ENCODE data around the gene ROBO1.

The ROBO1 gene

DNA sequence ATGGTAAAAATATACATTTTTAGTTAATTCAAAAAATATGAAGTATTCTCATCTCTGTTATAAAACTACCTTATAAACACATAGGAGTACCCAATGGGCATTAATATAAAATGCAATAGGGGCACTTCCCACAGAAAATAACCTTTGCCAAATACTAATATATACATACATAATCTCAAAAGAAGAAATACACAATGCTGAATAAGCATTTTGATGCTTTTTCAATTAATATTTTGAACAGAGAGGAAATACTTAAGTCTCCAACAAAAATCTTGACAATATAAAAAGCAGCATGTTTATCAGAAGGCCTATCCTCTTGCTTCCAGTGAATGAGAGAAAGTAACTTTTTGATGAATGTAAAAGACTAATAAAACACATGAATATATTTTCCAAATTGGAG is 110.7 kb downstream of the ROBO1 start:
- no peak overlapping the region for H3K27ac Mint-ChIP-seq (ENCODE audit: low read depth)
- no peaks in the 10 kb centered on the region for H3K27me3 Mint-ChIP-seq
- DNase-seq (ENCODE audit: low spot score in 2 of 2) (no peak), ATAC-seq (replicated peaks; ENCODE audit: extremely low read depth, poor library complexity, severe bottlenecking) (no peak)
- H3K4me1 Mint-ChIP-seq, result no peaks in the 10 kb centered on the region
- H3K36me3 Mint-ChIP-seq (ENCODE audit: insufficient read depth), result no peaks in the 10 kb centered on the region
- peaks cover 8% of the 10 kb centered on the region for H3K9me3 Mint-ChIP-seq
- no peak overlapping the region for H3K4me3 Mint-ChIP-seq

DNA sequence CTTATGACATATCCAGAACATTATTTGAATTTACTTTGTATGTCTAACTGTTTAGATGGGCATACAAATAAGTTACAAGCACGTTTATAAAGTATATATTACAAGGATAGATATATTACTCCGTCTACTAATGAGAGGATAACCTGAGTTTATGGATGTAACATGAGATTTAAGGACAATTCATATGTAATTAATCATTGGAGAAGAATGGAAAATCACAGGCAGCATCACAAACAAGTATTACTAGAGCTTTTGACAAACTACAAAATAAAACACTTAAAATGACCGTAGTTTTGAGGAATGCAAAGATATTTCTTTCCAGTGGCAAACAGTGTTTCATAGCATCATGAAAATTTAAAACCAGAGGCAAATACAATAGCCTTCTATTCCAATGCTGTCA is 113.8 kb downstream of the ROBO1 start:
- Mint-ChIP-seq H3K9me3 (no peaks in the 10 kb centered on the region), H3K27me3 (no peaks in the 10 kb centered on the region), H3K4me3 (no peak overlapping the region), H3K36me3 (ENCODE audit: insufficient read depth) (no peaks in the 10 kb centered on the region), H3K4me1 (no peaks in the 10 kb centered on the region), H3K27ac (ENCODE audit: low read depth) (no peak overlapping the region)
- ATAC-seq (replicated peaks; ENCODE audit: extremely low read depth, poor library complexity, severe bottlenecking) (no peak), DNase-seq (ENCODE audit: low spot score in 2 of 2) (no peak)

DNA sequence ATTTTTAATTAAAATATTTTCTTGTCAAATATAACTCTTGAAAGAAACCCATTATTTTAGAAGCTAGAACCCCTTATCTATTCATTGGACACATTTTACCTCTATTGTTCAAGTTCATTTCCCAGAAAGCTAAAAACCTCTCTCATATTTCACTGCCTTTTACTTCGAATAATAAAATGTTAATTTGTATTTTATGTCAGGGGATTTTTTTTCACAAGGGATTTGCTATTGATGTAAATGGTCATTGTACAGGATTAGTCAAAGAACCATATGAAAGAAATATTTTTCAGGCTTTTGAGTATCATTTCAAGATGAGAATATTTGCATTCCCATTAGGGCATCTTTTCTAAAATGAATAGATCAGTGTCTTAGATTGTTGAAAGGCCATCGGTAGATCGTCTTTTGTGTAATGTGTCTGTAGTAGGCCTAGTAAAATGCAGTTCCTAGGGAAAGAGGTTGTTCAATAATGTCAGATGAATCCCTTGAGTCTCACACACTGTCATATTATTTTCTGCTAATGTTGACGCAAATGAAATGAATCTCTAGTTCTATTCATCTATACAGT is 114.5 kb downstream of the ROBO1 start:
- Mint-ChIP-seq H3K9me3 (no peaks in the 10 kb centered on the region), H3K27ac (ENCODE audit: low read depth) (no peak overlapping the region), H3K4me1 (no peaks in the 10 kb centered on the region), H3K36me3 (ENCODE audit: insufficient read depth) (no peaks in the 10 kb centered on the region), H3K27me3 (no peaks in the 10 kb centered on the region), H3K4me3 (no peak overlapping the region)
- no peak for ATAC-seq (replicated peaks; ENCODE audit: extremely low read depth, poor library complexity, severe bottlenecking)
- no peak for DNase-seq (ENCODE audit: low spot score in 2 of 2)

DNA sequence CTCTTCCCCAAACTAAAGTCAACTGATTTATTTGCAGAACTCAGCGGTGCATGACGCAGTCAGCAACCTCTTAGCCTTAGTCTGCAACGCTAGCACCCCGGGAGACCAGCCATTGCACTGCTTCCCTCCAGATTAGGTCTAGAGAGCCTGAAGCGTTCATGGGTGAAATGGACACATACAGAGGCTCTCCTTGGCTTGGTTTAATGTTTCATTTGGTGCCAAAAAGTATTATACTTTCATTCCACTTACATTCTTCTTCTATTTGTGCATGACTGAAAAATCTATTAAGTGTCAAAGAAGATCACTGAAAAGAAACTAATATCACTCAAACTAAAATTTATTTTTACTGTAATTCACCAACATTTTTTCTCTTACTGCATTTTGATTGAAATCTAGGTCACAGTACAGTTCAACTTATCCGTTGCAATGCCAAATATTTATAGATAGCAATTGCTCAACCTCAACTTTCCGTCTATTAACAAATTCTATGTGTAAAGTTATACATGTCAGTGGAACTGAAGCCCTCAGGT is 116.2 kb downstream of the ROBO1 start:
- ATAC-seq (replicated peaks; ENCODE audit: extremely low read depth, poor library complexity, severe bottlenecking), result no peak
- no peak for DNase-seq (ENCODE audit: low spot score in 2 of 2)
- peaks cover 3% of the 10 kb centered on the region for H3K9me3 Mint-ChIP-seq
- H3K4me3 Mint-ChIP-seq, result no peak overlapping the region
- no peaks in the 10 kb centered on the region for H3K36me3 Mint-ChIP-seq (ENCODE audit: insufficient read depth)
- H3K27me3 Mint-ChIP-seq, result no peaks in the 10 kb centered on the region
- no peak overlapping the region for H3K27ac Mint-ChIP-seq (ENCODE audit: low read depth)
- H3K4me1 Mint-ChIP-seq, result no peaks in the 10 kb centered on the region

DNA sequence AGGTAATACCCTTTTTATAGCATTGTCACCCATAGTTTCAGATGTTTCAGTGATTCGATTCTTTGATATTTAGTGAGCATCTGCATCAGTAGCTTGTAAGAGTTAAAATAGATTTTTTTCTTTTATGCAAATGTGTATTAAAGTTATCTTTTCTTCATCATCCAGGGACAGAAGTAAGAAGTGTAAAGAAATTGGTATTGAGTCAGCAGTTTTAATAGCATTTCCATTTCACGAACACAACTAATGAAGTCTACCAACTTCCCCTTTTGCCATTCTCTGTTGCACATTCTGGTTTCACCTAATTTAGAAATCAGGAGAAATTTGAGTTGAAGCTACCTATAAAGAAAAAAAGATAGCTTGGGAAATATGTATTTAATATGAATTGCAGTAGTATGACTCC is 127.9 kb downstream of the ROBO1 start:
- H3K9me3 Mint-ChIP-seq, result peaks cover 22% of the 10 kb centered on the region
- H3K4me3 Mint-ChIP-seq, result no peak overlapping the region
- no peak overlapping the region for H3K27ac Mint-ChIP-seq (ENCODE audit: low read depth)
- H3K27me3 Mint-ChIP-seq, result no peaks in the 10 kb centered on the region
- no peak for DNase-seq (ENCODE audit: low spot score in 2 of 2)
- no peak for ATAC-seq (replicated peaks; ENCODE audit: extremely low read depth, poor library complexity, severe bottlenecking)
- H3K36me3 Mint-ChIP-seq (ENCODE audit: insufficient read depth), result no peaks in the 10 kb centered on the region
- H3K4me1 Mint-ChIP-seq, result no peaks in the 10 kb centered on the region

DNA sequence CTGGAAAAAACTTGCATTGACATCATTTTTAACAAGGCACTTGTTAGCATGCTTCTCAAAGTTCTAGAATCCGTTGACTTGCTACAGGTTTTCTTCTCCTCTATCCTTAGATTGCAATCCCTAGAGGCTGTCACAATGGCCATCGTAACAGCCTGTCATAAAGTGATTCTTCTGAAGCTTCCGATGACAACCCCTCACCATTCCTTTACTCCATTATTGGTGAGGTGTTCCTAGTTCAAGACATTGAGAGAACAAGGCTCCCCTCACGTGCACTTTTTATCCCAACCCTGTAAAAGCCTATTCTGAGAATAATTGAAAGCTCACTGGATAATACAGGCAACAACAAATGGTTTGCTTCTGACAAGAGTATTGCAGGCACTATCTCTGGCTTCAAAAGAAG is 131.4 kb downstream of the ROBO1 start:
- peaks cover 10% of the 10 kb centered on the region for H3K9me3 Mint-ChIP-seq
- H3K27ac Mint-ChIP-seq (ENCODE audit: low read depth), result no peak overlapping the region
- DNase-seq (ENCODE audit: low spot score in 2 of 2) (no peak), ATAC-seq (replicated peaks; ENCODE audit: extremely low read depth, poor library complexity, severe bottlenecking) (no peak)
- no peaks in the 10 kb centered on the region for H3K36me3 Mint-ChIP-seq (ENCODE audit: insufficient read depth)
- H3K4me1 Mint-ChIP-seq, result no peaks in the 10 kb centered on the region
- H3K4me3 Mint-ChIP-seq, result no peak overlapping the region
- H3K27me3 Mint-ChIP-seq, result no peaks in the 10 kb centered on the region

DNA sequence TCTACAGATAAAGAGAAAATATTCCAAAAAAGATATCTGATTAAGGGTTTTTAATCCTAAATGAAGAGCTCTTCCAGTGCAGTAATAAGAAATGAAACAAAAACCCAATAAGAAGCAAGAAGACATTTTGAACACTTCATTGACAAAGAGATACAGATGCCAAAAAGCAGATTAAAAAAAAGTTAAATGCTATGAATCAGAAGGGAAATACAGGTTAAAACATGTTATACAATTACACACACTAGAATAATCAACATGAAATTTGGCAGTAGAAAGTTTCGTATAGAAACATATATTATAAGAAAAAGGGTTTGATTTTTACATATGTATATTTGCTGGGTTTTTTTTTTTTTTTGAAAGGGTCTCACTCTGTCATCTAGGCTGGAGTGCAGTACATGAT is 135.0 kb downstream of the ROBO1 start:
- Mint-ChIP-seq H3K27ac (ENCODE audit: low read depth) (no peak overlapping the region), H3K9me3 (peaks cover 8% of the 10 kb centered on the region), H3K36me3 (ENCODE audit: insufficient read depth) (no peaks in the 10 kb centered on the region), H3K27me3 (no peaks in the 10 kb centered on the region), H3K4me3 (no peak overlapping the region), H3K4me1 (no peaks in the 10 kb centered on the region)
- DNase-seq (ENCODE audit: low spot score in 2 of 2), result no peak
- no peak for ATAC-seq (replicated peaks; ENCODE audit: extremely low read depth, poor library complexity, severe bottlenecking)

DNA sequence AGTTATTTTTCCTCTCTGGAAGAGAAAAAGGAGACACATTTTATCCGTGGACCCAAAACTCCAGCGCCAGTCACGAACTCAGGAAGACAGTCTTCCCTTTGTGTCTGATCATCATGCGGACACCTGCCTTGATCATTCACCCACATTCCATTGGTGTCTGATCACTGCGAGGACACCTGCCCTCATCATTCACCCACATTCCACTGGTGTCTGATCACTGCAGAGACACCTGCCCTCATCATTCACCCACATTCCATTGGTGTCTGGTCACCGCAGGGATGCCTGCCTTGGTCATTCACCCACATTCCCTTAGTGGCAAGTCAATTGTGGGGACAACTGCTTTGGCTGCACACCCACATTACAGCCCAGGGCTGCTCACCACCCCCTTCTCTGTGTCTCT is 148.9 kb downstream of the ROBO1 start:
- Mint-ChIP-seq H3K27ac (ENCODE audit: low read depth) (no peak overlapping the region), H3K4me3 (no peak overlapping the region), H3K4me1 (no peaks in the 10 kb centered on the region), H3K27me3 (no peaks in the 10 kb centered on the region), H3K9me3 (peaks cover 41% of the 10 kb centered on the region), H3K36me3 (ENCODE audit: insufficient read depth) (no peaks in the 10 kb centered on the region)
- no peak for ATAC-seq (replicated peaks; ENCODE audit: extremely low read depth, poor library complexity, severe bottlenecking)
- DNase-seq (ENCODE audit: low spot score in 2 of 2), result no peak

DNA sequence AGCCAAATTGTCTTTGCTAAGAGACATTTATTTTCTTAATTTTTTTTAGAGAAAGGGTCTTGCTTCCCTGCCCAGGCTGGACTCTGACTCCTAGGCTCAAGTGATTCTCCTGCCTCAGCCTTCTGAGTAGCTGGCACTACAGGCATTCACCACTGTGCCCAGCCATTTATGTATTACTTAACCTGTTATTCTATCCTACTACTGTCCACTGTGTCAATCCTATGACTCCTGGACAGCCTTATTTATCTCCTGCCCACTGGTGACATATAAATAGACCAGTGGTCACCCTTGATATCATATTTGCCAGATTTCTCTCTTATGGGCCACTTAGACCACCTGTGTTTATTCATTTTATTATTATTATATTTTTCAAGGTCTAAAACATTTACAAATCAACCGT is 161.4 kb downstream of the ROBO1 start:
- Mint-ChIP-seq H3K4me3 (no peak overlapping the region), H3K4me1 (no peaks in the 10 kb centered on the region), H3K9me3 (peaks cover 37% of the 10 kb centered on the region), H3K27ac (ENCODE audit: low read depth) (no peak overlapping the region), H3K27me3 (no peaks in the 10 kb centered on the region), H3K36me3 (ENCODE audit: insufficient read depth) (no peaks in the 10 kb centered on the region)
- ATAC-seq (replicated peaks; ENCODE audit: extremely low read depth, poor library complexity, severe bottlenecking) (no peak), DNase-seq (ENCODE audit: low spot score in 2 of 2) (no peak)

DNA sequence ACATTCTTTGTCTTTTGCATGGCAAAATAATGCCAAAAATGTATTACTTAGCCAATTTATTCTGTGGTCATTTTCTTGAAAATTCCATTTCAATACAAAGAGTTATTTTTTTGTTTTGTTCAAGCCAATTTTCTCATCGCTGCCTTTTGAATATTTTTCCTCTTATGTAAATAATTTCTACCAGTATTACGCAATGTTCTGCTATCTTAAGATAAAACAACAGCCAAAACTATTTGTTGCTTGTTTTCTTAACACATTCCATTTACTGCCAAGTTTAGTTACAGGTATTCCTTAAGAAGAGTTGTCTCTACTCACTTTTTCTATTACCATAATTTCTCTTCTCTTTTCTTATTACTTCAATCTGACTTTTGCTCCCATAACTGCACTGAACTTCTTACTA is 163.1 kb downstream of the ROBO1 start:
- Mint-ChIP-seq H3K4me1 (no peaks in the 10 kb centered on the region), H3K27ac (ENCODE audit: low read depth) (no peak overlapping the region), H3K27me3 (no peaks in the 10 kb centered on the region), H3K9me3 (peaks cover 34% of the 10 kb centered on the region), H3K36me3 (ENCODE audit: insufficient read depth) (no peaks in the 10 kb centered on the region), H3K4me3 (no peak overlapping the region)
- no peak for ATAC-seq (replicated peaks; ENCODE audit: extremely low read depth, poor library complexity, severe bottlenecking)
- no peak for DNase-seq (ENCODE audit: low spot score in 2 of 2)

DNA sequence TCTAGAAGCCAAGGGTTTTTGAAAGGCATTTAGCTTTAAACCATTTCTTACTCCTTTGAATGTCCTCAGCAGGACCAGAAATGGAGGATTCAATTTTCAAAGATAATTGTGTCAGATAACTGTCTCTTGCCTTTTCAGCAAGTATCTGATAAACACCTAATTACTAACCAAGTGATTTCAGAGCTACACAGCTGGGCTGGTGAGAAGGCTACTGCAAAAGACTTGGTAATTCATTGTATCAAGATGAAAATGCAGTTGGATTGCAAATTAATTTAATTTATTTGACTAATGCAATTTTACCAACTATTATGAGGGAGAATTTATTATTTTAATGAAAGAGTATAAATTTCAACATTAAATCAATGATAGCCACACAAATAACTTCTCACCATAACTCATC is 165.4 kb downstream of the ROBO1 start:
- no peaks in the 10 kb centered on the region for H3K36me3 Mint-ChIP-seq (ENCODE audit: insufficient read depth)
- no peak for ATAC-seq (replicated peaks; ENCODE audit: extremely low read depth, poor library complexity, severe bottlenecking)
- no peak overlapping the region for H3K27ac Mint-ChIP-seq (ENCODE audit: low read depth)

DNA sequence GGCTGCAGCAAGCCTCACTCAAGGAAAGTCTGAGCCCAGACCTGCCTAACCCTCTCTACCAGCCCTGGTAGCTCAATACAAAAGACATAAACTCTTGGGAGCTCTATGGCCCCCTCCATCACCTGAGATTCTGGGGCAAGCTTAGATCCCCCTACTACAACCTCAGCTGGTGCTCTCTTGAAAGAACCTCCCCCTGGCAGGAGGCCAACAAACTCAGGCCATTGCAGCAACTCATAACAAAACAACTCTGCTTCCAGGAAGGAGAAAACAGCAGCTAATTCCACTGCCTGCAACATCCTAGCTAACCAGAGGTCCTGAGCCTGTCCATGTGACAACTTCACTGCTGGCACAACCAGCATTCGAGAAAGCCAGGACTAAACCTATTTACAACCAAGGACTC is 169.2 kb downstream of the ROBO1 start:
- no peaks in the 10 kb centered on the region for H3K27me3 Mint-ChIP-seq
- H3K4me1 Mint-ChIP-seq, result no peaks in the 10 kb centered on the region
- H3K27ac Mint-ChIP-seq (ENCODE audit: low read depth), result no peak overlapping the region
- H3K4me3 Mint-ChIP-seq, result no peak overlapping the region
- H3K9me3 Mint-ChIP-seq, result peaks cover 18% of the 10 kb centered on the region
- no peak for ATAC-seq (replicated peaks; ENCODE audit: extremely low read depth, poor library complexity, severe bottlenecking)
- DNase-seq (ENCODE audit: low spot score in 2 of 2), result no peak
- H3K36me3 Mint-ChIP-seq (ENCODE audit: insufficient read depth), result no peaks in the 10 kb centered on the region

More for the DNA sequence above, 165.4 kb downstream of the ROBO1 start:
- no peak for DNase-seq (ENCODE audit: low spot score in 2 of 2)
- no peaks in the 10 kb centered on the region for H3K27me3 Mint-ChIP-seq
- no peak overlapping the region for H3K4me3 Mint-ChIP-seq
- H3K9me3 Mint-ChIP-seq, result peaks cover 22% of the 10 kb centered on the region
- no peaks in the 10 kb centered on the region for H3K4me1 Mint-ChIP-seq

DNA sequence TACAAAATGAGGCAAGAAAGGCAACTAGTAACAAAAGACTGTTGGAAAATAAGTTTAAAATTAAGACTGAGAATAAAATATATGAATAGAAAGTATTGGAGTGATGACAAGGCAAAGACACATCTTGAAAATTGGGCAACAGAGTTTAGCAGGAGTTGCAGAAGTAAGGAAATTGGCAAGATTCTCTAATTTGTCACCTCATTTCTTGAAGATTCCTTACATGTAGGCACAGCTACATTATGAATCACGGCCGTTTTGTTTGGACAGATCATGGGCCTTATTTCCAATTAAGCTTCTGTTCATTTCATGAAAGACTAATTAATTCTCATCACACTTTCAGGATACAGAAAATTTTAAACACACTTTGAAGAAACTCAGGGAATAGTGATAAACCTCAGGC is 170.1 kb downstream of the ROBO1 start:
- H3K27me3 Mint-ChIP-seq, result no peaks in the 10 kb centered on the region
- H3K9me3 Mint-ChIP-seq, result peaks cover 19% of the 10 kb centered on the region
- no peak overlapping the region for H3K4me3 Mint-ChIP-seq
- DNase-seq (ENCODE audit: low spot score in 2 of 2), result no peak
- H3K4me1 Mint-ChIP-seq, result no peaks in the 10 kb centered on the region
- H3K36me3 Mint-ChIP-seq (ENCODE audit: insufficient read depth), result no peaks in the 10 kb centered on the region
- H3K27ac Mint-ChIP-seq (ENCODE audit: low read depth), result no peak overlapping the region
- no peak for ATAC-seq (replicated peaks; ENCODE audit: extremely low read depth, poor library complexity, severe bottlenecking)

DNA sequence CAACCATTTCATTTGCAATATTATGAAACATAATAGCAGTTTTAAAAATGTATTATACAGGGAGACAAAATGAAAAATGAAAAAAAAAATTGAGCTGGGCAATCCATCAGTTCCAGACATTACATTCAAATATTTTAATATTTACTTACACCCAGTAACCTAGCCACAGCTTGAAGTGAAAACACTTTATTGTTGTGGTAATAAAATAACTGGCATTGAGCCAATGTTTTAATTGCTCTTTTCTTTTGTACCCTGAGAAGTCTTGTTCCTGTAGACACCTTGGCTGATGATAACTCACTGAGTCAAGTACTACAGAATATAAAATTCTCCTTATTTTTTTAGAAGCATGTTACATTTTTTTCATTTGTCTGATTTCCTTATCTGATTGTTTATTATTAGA is 180.6 kb downstream of the ROBO1 start:
- ATAC-seq (replicated peaks; ENCODE audit: extremely low read depth, poor library complexity, severe bottlenecking) (no peak), DNase-seq (ENCODE audit: low spot score in 2 of 2) (no peak)
- no peak overlapping the region for H3K27ac Mint-ChIP-seq (ENCODE audit: low read depth)
- no peaks in the 10 kb centered on the region for H3K36me3 Mint-ChIP-seq (ENCODE audit: insufficient read depth)
- H3K4me3 Mint-ChIP-seq, result no peak overlapping the region
- H3K9me3 Mint-ChIP-seq, result peaks cover 5% of the 10 kb centered on the region
- no peaks in the 10 kb centered on the region for H3K4me1 Mint-ChIP-seq
- no peaks in the 10 kb centered on the region for H3K27me3 Mint-ChIP-seq
